Femur (tissue), 1 donor: ENCODE measurements around the gene AJUBA.
"Not testable (repeated sequence)": the region's sequence is repeated elsewhere in the genome, so short reads cannot be mapped to it uniquely, and the experiment has no call there.

ENCODE experiments used
- DNase-seq: peaks from one replicate; pipeline ENCODE4 v3.0.0-alpha.2; 2017

AJUBA gene

DNA sequence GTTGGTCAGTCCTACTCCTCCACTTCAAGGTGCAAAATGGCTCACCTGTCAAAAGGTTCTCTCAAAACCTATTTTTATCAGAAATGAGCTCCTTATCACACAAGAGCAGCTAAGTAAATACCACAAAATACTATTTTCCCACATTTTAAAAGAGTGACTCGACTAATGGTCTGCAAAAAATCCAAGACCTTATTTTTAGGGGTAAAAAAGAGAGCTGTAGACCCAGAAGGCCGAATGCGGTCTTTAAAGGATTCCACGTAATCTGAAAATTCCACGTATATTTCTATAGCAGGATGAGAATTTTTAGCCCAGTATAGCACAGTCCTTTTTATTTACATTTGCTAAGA, 23.8 kb upstream of the AJUBA start:
- no peak for DNase-seq

DNA sequence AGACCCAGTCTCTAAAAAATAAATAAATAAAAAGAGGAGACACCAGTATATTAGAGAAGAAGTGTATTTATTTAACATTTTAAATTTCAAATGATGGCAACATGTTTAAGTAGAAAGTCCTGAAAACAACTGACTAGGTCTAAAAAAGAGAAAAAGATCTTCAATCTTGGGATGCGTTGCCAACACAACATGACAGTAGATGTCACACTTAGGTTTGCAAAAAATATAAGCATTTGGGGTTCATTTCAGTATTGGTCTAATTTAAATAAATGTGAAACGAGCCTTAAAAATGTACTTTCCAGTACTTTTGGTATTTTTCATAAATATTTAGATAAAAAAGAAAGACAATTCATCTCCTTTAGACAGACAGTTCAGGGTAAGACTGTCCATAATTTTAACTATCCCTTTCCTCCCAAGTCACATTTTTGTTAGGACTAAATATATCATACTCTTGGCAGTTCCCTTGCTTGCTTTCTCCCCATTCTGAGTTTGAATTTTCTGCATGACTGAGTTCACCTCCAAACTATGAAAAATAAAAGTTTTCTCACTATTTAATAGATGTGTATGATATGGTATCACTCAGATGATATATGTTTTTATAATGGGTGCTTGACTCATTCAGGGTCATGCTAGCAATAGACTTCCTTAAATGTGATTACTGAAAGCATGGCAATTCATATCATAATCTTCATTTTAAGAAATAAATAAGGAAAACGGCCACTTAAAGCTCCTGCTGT, 23.3 kb upstream of the AJUBA start:
- DNase-seq = no peak

DNA sequence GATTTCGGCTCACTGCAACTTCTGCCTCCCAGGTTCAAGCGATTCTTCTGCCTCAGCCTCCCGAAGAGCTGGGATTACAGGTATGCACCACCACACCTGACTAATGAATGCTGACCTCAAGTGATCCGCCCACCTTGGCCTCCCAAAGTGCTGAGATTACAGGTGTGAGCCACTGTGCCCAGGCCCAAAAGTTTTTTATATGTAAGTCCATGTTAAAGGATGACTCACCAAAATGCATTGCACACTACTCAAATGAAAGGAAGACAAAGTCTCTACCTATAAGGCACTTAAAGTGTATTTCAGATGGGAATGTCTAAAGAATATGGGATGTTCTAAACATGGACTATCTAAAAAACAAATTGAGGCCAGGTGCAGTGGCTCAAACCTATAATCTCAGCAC, 21.9 kb upstream of the AJUBA start:
- not testable (repeated sequence) for DNase-seq

DNA sequence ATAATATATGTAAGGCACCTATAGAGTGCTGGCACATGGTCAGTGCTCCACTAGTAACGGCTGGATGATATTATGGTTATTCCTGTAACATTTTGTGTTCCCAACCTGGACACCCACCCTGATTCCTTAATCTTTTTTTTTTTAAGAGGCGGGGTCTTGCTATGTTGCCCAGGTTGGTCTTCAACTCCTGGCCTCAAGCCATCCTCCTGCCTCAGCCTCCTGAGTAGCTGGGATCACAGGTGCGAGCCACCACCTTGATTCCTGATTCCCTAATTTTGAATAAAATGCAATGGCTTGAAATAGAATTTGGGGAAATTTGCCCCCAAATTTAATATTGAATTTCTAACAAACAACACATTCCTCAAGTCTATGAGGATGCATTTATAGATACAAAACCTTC, 20.2 kb upstream of the AJUBA start:
- no peak for DNase-seq

DNA sequence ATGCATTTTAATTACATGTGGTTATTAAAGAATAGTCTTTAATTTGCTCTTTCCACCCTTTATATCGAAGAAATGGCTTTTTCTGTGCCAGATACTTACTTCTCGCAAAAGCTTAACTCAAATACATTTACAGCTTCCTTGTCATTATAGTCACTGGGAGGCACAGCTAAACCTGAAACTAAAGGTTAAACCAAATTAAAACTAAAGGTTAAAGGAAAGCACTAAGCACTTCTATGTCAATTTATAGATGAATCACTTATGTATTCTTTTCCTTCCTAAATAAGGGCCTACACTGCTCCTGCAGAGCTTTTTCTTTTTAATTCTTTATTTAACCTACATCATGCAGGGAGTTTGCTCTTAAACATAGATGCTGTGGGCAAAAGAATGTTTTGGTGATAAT, 18.5 kb upstream of the AJUBA start:
- no peak for DNase-seq

DNA sequence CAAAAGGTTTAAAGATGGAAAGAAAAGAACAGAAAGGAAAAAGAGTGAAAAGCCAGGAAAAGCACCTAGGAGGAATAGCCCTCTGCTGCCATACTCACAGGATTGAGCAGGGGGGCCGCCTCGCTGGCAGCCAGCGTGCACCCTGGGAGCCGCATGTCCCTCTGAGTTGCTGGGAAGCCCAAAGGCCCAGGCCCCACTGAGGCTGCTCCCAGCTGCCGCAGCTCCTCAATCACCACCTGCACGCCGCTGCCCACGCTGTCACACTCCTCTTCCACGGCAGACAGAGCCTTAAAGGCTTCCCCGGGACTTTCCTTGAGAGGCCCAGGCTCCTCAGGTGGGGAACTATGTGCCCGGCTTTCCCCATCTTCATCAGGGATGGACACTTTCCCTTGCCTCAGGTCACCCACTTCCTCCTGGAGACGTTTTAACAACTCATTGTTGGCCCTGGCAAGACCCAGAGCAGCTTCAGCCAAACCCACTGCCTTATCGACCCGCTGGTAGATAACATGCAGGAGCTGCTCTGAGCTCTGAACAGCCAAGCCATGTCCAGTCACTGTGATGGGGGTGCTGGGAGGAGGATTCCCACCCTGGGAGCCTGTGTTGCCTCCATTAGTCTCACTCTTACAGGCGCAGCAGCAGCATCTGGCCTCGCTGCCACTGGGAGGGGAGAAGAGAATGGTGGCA, 16.1 kb upstream of the AJUBA start:
- DNase-seq = no peak

DNA sequence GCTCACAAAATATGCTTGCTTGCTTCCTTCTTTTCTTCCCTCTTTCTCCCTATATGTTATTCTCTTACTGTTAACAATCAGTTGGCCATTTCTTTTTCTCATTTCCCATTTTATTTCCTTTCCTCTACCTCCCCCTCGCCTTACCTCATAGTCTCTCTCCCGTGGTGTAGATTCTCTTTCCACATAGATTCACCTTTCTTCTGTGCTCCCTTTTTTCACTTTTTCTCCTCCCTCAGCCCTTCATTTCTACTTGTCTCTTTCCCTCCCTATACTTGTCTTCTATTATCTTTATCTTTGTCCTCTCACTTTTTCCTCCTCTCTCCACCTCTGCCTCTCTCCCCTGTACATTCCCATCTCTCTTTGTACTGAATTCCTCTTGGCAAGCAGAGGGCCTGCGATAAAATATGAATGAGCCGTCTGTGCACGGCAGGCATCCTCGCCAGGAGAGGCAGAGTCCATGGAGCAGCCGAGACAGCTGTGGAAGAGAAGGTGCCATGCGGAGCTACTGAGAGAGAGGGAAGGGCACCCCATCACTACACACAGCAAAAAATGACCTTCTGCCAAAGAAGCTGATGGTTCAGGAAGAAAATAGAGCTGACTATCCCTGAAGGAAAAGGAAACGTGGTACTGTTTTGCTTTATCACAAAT, 15.4 kb upstream of the AJUBA start:
- no peak for DNase-seq

DNA sequence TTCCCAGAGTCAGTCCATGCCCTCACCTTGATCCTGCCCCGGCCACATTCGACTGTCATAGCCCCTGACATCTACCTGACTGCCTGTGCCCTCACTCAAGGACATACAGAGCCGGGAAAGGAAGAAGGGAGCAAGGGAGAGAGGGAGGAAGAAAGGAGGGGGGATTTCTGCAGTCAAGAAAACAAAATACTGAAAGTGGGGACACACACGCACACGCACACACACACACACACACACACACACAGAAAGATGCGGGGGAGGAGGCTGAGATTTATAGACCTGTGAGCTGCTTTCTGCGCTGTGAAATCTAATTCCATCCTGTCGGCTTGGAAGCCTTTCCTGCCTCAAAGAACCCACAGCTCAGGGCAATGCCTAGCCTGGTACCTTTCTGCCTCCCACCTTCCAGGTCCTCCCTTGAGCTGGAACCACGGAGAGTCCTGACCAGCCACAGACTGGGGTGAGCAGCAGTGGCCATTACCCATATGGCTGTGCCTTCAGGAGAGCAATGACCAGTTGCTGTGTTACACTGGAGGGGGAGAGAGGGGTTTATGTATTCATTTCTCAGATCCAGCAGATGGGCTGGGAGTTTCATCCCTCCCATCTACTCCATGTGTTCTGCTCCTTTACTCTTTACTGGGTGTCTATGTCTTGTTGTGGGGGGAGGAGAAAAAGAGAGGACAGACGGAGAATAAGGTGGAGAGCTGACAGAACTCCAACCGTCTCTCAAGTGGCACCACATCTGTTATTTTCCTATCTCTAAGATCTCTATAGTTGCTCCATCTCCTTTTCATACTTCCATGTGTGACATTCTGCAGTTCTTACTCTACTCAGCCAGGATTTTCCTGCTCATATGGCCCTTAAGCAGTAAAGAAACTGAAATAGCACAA, 14.7 kb upstream of the AJUBA start:
- no peak for DNase-seq

DNA sequence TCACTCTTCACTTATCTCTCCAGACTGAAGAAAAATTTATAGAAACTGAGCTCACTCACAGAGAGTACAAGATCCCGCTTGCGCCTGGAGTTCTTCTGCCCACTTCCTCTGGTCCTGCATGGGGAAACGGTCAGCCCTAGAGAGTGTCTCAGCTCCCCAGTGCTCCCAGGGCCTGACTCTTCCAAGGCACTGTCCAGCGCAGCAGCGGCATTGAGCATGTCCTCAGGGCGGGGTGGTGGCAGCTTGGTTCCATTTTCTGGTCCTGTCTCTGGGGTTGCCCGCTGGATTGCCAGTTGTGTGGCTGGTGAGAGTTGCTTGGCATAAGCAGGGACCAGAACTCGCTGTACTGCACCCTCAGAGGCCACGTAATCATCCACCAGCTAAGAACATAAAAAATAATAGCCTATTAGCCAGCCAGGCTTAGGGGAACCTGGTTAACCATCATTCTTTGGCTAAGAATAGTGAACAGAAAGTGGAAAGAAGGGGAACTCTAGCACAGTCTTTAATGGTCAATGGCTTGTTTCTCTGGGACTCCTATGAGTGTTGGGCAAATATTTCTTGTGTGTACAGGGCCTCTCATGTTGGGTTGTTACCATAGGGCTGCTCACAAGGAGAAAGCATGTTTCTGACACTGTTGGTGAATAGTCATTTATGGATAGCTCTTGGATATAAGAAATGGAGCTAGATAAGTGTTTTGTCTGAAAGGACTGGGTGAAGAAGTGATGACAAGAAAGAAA, 13.7 kb upstream of the AJUBA start:
- no peak for DNase-seq

DNA sequence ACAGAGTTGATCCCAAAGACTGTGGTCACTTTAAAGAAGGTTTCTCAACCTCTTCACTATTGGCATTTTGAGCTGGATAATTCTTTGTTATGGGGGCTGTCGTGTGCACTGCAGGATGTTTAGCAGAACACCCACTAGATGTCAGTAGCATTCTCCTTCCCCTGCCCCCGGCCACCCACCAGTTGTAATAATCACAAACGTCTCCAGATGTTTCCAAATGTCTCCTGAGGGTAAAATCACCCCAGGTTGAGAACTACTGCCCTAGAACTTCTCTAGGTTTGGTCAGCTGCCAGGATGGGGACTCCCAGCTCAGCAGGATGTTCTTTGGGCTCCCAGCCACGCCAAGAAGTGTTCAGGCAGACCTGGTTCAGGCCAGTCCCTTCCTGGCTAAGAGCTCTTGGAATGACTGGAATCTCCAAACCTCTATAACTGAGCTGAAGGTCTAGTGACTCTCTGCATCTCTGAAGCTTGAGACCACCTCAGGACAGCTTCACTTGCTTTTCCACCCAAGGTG, 12.5 kb upstream of the AJUBA start:
- peak; percentile 50 for DNase-seq

DNA sequence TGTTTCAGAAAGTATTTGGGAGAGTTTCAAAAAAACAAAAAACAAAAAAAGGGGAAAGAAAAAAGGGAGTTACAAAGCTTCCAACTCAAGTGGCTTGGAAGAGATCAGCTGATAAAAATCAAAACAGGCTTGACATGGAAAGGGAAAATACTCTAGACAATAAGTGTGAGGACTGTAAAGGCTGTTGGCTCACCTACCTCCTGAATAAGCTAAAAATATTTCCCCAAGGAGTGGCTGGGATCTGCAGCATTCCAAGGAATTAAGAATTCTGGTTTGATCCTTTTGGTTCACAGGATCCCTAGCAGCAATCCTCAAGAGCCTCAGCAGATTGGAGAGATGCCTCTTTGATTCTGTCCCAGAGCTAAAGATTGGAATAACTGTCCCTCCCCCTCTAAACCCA, 11.2 kb upstream of the AJUBA start:
- DNase-seq = no peak

DNA sequence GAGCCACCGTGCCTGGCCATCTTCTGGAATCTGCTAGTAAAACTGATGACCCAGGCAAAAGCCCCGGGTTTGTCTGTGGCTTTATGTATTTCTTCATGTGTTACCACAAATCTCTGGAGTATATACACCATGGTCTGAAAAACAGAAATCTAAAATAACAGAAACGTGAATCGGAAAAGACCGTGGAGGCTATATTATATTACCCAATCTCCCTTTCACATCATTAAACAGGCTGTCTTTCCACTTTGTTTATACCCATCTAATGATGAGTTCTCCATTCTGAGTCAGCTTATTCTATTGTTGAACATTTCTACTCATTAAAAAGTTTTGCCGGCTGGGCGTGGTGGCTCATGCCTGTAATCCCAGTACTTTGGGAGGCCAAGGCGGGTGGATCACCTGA, 9.5 kb upstream of the AJUBA start:
- DNase-seq = no peak

DNA sequence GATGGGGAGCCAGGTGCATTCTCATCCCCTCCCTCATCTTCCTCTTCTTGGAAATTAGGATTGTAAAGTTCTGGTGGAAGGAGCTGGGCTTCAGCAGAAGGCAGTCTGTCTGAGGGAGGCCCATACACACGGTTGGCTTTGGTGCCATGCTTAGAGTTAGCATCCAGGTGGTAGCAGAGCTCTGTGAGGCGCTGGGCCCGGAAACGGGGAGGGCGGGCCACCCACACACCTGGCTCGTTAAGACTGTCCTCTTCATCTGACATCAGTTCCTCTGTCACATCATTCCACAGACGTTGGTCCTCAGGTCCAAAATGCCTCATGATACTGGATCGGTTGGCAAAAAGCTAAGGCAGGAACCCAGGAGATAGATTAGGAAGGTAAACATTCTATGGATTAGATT, 4.9 kb upstream of the AJUBA start:
- no peak for DNase-seq

DNA sequence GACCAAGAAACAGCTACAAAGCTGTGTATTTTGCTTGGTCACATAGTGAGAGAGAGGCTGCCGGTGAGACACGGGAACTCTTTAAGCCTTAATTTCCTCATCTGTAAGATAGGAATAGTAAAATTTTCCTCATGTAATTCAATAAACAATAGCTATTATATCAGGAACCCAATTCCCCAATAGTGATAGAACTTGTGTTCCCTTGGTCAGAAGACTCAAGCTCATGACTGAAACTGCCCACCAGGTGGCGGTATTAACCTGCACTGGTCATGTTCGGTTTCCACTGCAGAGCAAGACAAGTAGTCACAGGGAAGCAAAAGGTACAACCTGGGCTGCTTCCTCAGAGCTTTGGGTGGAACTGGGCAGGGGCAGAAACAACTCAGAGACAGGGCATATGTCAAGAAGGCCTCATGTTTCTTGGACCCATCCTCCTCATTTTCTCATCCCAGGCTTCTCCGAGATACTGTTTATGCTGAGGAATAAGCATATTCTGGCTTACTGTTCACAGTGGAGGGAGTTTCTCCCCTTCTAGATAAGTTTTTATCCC, 4.2 kb upstream of the AJUBA start:
- DNase-seq = peak; percentile 92

DNA sequence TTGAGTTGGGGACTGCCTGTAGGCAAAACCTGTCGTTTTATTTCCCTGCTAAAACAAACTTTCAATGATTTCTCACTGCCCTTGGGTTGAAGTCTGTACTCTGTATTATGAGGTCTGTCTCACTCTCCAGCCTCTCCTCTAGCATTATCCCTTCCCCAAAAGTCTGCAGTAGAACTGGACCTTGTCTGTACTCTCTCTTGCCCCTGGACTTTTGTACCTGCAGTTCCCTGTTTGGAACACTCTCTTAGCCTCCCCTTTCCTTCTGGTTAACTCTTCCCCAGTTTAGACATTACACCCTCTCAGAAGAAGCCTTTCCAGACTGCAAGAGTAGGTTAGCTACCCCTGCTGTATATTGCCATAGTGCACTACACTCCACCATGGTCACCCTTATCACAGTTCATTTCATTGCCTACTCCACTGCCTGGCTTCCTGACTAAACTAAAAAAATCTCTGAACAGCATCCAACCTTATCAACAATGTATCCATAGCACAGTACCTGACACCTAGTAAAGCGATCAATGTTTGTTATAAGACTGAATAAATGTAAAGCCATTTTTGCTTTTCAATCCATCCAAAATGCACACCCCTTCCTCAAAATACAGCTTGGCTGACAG, 3.6 kb upstream of the AJUBA start:
- no peak for DNase-seq

DNA sequence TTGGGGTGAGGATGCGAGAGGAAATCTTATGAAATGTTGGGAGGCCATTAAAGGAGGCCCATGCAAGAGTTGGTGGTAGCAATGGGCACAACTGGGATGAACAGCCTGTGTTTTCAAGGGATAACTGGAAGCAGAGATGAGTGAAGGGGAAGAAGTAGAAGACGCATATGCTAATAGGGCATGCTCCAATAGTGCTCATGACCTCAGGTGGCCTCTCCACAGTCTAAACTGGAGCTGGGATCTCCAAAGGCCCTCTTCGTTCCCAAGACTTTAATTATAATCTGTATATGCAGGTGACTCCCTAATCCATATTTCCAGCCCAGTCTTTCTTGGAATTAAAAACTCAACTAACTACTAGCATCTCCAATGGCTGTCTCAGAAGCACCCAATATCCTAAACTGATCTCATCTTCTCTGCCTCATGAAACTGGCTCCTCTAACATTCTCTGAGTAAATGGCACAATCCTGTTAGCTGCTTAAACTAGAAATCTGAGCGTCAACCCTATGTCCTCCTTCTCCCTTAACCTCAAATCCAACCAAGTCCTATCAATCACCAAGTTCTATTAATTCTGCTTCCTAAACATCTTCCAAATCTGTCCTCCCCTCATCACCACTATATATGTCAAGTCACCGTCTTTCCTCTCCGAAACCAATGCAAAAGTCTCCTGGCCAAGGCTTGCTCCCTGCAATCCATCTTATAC, 2.8 kb upstream of the AJUBA start:
- no peak for DNase-seq

DNA sequence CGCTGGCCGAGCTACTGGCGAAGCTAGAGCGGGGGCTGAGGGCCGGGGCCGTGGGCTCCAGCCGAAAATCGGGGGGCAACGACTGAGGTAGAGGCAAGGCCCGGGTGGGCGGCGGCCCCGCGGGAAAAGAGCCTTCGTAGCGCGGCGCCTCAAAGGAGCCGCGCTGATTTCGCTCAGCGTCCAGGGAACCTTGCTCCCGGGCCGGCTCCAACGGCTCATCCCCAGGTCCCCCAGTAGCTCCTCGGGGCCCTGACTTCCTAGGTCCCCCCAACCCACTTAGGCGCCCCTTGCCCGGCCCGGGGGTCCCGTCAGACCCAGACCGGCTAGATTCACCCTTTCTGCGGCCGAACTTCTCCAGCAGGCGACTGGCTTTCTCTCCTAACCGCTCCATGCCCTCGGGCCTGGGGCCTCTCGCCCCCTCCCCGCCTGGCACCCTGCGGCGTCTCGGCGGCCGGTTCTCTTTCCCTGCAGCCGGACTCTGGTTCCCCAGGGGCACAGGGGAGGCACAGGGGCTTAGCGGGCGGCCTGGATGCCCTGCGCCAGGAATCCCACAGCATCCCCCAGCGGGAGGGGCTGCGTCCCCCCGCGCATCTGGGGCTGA, 375 bp downstream of the AJUBA start:
- no peak for DNase-seq

DNA sequence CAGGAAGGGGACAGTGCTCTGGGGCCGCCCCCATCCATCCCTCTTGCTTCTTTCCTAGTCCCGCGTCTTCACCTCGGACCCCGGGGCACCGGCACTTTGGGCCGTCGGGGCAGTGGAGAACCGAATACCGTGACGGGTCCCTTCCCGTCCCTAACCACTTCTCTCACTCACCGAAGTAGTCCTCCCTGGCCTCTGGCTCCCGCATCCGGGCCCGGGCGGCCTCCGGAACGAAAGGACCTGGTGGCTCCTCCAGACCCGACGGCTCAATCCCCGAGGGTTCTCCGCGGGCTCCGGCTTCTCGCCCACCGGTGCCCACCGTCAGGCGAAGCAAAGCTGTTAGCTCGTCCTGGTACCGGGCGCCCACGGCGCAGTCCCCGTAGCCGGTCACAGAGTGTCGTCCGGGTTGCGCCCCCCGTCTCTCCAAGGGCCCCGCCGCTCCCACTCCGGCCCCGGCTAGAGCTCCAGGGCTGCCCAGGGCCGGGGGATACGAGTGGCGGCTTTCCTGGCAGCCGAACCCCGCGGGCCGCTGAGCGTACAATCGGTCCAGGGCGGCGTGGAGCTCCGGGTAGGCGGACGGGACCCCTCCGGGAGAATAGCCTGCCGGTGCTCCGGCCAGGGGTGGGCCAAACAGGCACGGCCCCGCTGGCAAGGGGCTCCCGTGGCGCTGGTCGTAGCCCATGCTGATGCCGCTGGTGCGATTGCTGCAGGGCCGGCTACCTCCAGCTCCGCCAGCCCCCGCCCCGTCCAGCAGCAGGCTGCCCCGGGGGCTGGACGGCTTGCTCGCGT, 1.1 kb downstream of the AJUBA start:
- DNase-seq = no peak

DNA sequence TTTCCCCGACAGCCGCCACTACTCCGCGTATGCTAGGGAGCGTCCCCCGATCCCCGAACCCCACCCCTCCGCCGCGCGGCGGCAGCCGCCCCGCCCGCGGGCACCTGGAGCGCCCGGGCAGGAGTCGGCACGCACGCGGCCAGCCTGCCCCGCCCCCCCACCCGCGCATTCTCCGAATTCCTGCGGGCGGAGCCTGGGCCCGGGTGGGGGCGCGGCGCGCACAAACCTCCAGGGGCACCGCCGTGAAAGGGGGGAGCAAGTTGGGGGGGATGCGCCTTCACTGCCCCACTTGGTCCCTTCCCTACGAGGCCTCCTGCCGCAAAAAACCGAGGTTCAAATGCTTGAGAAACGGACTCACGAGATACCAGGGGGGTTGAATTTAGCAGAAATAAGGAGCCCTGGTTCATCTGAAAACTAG, 1.7 kb downstream of the AJUBA start:
- DNase-seq = peak; percentile 70
